GM21619 (cell line): ENCODE measurements around the gene ACOXL.

Experiments
- ATAC-seq: cut with Tn5 transposase; IDR thresholded peaks from one replicate; pipeline ENCODE4 v1.9.1; 2021; ENCODE audit not compliant: unreplicated experiment

Gene ACOXL

DNA sequence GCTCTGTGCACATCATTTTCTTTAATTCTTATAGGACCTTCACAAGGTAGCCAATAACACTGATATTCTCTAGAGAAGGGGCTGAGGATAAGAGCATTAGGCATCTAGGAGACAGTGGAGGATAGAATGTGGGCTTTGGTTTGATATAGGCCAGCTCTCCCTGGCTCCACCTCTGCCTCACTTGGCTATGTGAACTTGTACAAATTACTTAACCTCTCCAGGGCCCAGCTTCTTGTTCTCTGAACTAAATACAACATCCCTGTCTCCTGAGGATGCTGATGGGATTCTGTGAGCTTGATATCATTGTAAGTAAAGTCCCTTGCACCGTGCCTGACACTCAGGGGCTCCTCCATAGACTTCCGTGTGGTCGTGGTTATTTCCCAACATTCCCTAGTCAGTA lies 87.3 kb downstream of the ACOXL start:
- ATAC-seq, result no peak

DNA sequence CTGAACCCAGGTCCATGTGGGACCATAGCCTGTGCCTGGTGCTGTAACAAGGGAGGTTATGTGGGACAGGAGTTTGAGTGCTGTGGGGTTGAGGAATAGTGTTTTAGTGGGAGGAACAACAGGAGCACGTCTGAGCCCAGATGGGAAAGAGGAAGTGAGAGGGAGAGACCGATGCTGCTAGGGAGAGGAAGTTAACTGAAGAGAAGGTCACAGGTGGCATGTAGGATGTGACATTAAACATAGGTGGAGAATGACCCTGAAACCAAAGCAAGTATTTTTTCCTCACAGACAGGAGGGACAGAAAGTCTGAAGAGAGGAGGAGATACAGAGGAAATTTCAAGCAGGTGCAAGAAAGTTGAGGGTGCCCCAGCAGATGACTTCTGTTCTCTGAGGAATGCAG lies 87.8 kb downstream of the ACOXL start:
- no peak for ATAC-seq

DNA sequence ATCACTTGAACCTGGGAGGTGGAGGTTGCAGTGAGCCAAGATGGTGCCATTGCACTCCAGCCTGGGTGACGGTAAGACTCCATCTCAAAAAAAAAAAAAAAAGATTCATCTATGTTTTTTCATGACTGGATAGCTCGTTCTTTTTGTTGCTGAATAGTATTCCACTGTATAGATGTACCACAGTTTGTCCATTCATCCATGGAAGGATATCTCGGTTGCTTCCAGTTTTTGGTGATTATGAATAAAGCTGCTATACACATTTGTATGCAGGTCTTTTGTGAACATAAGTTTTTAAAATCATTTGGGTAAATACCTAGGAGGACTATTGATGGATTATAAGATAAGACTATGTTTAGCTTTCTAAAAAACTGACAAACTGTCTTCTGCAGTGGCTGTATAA lies 90.8 kb downstream of the ACOXL start:
- no peak for ATAC-seq

DNA sequence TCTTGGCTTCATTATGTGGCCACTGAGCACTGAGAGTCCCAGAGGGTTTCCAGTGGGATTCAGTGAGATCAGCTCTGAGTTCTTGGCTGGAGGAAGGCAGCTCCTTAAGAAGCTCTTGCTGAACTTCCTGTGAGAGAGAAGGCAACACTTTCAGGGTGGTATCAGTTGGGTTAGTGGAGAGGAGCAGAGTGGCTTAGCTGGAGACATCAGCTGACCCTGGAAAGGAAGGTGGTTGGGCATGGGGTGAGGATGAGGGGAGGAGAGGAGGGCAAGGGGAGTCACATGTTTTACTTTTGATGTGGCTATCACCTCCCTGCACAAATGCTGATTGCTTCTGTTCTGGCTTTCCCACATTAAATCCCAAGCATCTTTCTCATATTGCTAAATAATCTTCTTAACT lies 95.1 kb downstream of the ACOXL start:
- ATAC-seq, result no peak

DNA sequence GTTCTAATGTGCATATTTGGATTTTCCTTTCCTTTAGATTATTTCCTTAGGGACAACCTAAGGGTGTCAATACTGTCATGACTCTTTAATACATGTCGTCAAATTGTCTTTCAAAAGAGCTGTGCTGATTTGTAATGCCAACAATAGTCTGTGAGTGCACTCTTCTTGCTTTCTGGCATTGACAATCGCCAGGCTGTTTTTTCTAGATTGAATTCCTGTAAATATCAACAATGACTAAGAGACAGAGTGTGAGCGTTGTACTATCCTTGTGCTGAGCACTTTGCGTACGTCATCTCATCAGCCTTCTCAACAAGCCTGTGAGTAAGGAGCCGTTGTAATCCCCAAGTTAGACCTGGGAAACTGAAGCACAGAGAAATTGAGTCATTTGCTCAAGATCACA lies 96.0 kb downstream of the ACOXL start:
- no peak for ATAC-seq

DNA sequence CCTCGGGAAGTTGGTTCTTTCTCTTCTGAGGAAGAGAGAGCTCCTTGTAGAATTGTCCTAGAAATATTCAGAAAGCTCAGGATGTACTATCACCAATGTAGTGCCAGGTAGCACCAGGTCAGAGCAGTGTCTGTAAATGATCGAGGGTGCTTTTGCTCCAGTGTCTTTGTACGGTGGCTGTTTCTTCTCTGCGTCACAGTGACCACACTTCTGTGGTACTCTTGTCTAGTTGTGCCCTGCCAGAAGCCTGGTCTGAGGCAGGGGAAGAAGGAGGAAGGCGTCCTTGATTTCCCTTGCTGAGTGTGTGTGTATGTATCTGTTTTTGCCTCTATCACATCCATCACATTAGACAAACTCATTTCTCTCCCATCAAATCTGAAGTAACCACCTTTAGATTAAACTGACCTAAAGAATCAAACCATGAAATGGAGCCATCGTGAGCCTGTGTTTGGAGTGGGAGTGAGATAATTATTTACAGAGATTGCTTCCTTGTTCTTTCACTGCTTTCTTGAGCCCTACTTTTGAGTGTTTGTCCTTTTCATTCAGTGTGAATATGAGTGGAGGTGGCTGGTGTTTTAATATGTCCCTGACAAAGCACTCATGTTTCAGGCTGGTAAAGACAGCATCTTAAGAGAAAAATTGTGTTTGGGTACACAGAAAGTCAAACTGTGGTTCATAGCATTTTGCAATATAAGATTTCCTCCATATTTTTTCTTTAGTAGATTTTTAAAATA lies 97.2 kb downstream of the ACOXL start:
- no peak for ATAC-seq

DNA sequence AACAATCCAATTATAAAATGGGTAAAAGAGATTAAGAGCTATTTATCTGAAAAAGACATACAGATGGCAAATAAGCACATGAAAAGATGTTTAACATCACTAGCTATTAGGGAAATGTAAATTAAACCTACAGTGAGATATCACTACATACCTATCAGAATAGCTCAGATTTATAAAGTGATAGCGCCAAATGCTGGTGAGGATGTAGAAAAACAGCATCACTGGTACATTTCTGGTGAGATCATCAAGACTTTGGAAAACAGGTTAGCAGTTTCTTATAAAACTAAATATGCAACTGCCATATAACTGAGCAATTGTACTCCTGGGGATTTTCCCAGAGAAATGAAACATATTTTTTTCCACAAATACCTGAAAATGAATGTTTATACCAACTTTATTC lies 100.4 kb downstream of the ACOXL start:
- no peak for ATAC-seq

DNA sequence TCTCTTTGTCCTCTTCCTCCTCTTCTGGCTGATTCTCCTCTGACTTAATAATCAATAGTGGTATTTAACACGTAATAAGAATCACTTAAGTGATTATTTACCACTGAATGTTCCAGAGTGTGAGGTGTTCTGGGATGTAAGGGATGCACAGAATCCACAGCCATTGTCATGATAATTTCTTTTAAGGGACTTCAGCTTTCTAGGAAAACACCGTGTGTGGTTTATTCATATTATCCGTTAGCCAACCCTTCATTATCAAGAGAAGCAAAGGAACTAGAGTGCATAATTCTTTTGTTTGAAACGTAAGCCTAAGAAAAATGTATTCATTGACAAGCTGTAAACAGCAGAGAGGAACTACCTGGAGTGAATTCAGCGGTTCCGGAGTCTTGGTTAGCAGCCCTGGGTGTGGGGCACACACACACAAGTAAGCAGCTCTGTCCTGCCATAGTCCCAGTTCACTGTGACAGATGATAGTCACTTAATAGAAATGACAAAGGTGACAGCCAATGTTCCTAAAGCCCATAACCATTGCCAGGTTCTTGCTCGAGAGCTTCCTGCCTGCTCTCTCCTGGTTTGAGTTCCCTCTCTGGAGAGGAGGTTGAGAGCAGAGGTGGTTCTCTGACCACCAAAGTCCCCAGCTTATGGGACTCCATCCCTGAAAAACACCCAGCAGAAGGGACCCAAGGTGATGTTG lies 101.9 kb downstream of the ACOXL start:
- no peak for ATAC-seq

DNA sequence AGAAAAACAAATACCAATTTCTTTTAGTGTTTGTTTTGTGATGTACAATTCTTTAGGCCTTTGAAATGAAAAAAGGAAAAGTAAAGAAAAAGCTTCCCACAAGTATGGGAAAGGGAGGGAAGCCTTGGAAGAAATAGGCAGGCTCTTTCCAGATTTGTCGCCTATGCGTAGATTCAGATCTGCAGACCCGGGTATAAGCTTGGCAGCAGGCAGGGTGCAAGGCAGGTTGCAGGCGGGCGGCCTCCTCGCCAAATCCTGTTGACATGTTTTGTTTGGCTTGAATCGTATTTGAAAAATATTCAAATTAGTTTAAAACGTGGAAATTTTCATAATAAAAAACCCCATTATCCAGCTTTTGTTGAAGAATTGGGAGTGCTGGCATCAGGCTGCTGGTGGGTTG lies 104.3 kb downstream of the ACOXL start:
- no peak for ATAC-seq

DNA sequence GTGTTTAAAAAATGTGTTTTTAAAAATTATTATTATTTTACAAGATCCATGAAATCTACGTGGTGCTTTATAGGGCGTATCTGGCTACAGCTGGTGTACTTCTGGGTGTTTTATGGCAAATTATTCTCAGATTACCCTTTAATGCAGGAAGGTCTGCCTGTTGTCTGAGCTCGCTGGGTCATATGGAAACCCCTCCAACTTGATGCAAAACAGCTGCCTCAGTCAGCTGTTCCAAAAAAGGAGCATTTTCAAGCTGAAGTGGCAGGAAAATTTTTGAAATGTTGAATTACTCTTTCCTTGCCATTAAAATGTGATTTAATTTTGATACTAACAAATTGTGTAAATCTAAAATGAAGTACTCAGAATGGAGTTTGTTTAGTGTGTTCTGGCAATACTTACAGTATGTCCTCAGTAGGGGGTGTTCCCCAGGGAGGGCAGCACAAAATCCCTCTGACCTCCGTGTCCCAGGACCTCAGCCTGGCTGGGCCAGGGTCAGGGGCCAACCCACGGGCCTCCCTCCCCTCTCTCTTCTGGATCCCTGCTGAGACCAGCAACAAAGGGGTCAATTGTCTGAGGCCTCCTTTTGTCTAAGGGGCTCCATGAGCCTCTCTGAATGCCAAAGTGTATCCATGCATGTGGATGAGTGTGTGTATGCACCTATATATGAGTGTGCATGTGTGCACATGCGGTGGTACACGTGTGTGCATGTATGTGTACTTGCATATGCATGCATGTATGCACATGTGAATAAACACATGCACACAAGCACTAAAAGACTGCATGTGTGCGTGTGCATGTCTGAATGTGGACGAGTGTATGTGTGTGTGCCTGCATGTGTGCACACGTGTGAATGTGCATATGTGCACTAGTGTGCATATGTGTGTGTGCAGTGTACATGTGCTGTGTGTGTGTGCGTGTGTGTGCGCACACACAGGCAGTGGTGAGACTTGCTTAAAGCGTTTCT lies 105.4 kb downstream of the ACOXL start:
- no peak for ATAC-seq

DNA sequence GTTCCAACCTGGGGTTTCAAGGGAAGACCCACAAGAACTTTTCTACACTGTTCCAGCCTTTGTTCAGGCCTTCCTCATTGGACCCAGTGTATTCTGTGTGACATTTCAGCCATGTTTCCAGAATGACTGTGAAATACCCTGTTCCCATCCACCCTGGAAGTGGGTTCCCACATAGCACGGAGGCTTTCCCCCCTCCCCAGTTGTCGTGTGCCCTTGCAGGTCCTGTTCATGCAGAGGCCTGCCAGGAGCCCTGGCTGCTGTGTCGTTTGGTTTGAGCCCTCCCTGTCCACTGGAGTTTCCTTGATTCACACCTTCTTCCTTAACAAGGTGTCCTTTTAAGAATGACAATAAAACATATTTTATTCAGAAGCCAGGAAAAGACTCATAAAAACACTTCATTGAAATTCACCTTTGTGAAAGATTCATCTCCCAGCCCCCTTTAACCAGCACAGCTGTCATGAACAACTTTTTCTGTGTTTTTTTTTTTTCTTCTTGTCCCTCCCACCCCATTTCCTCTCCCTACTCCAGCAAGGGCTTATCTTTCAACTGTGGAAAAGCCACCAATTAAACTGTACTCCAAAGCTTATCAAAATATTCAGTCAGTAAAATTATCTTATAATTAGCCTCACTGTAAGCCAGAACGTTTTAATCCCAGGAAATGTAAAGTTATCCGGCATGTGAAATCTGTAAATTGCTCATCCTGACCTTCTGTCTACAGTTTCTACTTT lies 106.4 kb downstream of the ACOXL start:
- ATAC-seq, result no peak

DNA sequence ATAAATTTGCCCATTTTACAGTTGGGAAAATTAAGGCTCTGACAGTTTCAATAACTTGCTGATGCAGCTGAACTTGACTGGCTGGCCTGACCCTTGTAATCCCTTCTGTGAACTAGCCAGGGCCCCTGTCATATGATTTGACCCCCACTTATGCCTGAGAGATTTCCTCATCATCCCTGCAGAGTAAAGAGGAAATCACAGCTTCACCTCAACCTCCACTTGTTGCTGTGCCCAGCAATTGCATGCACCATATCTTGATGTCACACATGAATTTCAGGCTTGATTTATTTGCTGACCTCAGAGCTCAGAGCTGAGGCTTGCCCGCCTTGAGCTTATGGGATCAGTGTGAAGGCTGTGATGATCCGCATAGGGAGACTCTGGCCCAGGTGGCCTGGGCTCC lies 108.1 kb downstream of the ACOXL start:
- no peak for ATAC-seq

DNA sequence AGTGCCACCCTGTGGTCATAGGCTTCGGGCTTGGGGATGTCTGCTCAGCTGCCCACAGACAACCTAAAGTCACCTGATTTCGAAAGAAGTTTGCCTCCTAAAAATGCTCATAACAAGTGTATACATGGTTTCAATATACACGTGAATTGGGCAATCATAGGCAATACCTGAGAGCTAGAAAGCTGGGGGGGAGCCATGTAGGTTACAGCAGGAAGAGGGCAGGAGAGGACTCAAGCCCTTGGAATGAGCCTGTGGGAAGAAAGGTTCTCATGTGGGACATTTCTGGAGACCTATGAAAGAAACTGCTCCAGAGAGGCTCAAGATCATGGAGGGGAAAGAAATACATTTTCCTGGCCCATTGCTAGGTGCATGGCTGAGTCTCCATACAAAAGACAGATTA lies 109.7 kb downstream of the ACOXL start:
- no peak for ATAC-seq

DNA sequence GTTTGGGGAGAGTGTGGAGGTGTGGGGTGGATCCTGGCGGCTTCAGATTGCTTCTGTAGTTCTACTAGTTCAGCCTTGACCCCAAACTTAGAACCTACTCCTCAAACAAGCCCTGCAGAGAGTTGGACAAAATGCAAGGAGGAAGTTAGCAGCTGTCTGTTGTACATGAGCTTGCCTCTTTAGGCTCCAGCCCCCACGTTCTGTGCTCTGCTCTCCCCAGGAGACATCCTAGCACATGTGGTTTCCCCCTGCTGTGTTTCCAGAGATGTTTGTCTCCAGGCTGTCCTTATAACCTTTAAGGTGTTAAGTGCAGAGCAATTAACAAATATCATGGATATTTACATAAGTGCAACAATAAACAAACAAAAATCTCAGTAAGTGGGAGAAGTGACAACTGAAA lies 111.1 kb downstream of the ACOXL start:
- ATAC-seq, result no peak

DNA sequence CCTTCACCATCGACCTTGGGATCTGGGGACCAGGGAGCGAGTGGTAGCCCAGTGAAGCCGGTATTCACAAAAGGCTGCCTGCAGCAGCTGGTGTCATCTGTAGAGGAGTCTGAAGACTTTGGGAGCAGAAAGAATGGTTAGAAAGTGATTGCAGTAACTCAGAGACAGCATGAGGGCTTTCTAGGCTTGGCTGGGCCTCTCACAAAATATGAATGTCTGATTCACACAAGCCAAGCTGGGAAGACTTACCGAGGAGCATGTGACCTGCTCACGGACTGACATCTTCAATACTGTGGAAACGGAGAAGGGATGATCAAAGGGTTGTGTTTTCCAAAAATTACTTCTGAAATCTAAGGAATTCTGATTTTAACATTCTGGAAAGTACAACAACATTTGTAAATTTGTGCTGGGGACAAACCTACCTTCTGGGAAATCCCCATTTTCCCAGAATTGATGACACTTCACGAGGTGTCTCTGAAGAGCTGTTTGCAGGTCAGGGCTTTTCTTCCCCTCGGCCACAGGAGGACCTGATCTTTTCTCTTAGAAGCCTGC lies 111.7 kb downstream of the ACOXL start:
- ATAC-seq, result no peak

DNA sequence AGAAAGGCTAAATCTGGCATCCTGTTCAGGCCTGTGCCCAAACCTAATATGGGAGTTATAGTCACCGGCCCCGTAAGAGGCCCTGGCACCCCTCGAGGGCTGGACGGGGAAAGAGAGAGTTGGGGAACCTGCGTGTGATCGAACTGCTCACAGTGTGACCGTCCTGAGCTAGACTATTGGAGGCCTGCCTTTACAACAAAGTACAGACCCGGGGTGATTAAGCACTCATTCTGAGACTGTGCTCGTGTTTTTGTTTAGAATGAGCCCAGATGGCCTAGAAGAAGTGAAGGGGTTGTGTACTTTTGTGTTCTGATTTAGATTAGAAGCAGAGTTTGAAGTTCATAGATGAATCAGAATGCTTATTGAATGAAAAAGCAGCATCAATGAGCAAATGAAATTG lies 115.3 kb downstream of the ACOXL start:
- ATAC-seq, result no peak

DNA sequence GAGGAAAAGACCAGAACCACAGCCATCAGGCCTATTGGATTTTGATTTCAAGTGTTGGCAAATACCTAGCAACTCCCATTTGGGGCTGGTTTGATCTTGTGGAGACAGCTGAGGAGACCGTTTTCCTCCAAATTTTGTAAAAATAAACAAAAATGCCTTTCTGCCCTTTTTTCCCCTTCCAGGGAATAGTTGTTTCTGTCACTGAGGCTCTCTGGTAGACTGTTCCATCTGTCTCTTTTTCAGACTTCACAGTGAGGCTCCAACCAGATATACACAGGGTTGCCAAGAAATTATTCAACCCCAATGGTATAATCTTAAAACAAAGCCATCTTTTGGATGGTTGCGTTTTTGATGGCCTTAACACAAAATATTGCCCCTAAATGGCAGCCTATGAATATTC lies 115.7 kb downstream of the ACOXL start:
- ATAC-seq, result no peak

DNA sequence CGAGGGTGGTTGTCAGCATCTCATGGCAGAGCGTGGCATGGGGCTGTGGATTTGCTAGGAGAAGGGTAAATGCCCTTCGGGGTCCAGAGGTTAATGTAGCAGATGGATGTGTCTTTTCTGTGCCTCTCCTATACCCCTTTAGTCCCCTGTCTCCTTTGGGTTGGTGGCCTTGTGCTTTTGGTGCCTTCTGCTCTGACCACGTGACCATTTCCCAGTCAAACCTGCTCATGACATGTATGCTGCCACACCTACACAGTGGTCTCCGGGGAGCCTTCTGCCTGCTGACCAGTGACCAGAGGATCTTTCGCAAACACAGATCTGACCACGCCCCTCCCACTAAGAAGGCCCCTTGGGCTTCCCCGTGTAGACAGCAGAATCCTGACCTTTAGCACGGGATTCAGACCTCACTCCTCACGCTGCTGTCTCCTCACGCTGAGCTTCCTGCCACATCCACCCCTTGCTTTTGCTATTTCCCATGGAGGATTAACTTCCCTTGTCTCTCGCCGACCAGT lies 116.2 kb downstream of the ACOXL start:
- no peak for ATAC-seq

DNA sequence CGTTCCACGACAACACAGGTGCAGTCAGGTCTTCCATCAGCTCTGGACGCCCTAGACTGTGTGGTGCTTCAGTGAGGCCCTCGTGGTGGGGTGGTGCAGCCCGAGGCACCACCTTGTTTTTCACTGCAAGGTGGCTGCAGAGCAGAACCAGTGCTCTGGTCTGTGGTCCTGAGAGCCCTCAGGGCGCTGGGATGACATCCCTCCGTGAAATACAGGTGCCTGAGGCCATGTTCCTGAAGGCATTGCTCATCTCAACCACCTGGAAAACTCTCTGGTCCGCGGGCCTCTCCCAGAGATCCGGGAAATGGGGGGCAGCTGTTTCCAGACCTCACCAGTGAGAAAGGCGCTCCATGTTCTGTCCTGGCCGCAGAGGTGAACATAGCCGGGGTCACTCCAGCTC lies 119.2 kb downstream of the ACOXL start:
- no peak for ATAC-seq

DNA sequence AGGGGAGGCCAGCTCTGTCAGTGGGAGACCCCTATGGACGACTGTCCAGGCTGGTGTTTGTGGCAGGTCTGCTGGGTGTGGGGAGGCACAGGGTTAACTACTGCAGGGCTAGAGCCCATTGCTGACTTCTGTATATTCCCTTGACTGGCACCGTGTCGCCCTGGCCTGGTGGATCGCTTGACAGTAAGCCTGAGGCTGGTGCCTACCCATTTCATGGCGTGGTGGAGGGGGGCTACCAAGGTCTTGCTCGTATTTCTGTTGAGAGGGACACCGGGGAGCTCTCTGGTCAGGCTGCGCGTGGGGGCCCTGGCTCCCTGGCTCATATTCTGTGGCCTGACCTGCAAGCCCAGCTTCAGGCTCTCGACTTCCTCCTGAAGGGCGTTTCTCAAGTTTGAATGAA lies 119.7 kb downstream of the ACOXL start:
- ATAC-seq, result no peak
